Mesenchymal stem cell (in vitro differentiated cells and primary cell): ENCODE data around the gene BNC2.

Experiments
- DNase-seq: peaks from one replicate; pipeline ENCODE4 v3.0.0-alpha.2; 2013
- H2AFZ ChIP-seq: one replicate; pipeline ENCODE4 v1.6.1; 2013; ENCODE audit warnings: low read depth, mild to moderate bottlenecking, control low read depth, inconsistent platforms, low read length, moderate library complexity
- H2AK5ac ChIP-seq: 2 replicates; pipeline ENCODE4 v1.6.1; 2013; ENCODE audit warnings: low read length, moderate library complexity, mild to moderate bottlenecking, inconsistent platforms; ENCODE audit not compliant: severe bottlenecking
- H2BK120ac ChIP-seq: one replicate; pipeline ENCODE4 v1.6.1; 2013; ENCODE audit warnings: low read depth, mild to moderate bottlenecking, inconsistent platforms, low read length, moderate library complexity
- H2BK12ac ChIP-seq, 2 experiments: one replicate each; pipeline ENCODE4 v1.6.1; 2013; ENCODE audit warnings: inconsistent platforms in 2 of 2, low read length in 2 of 2, mild to moderate bottlenecking in 2 of 2, moderate library complexity in 2 of 2, control low read depth in 1 of 2
- H2BK15ac ChIP-seq: one replicate; pipeline ENCODE4 v1.6.1; 2013; ENCODE audit warnings: mild to moderate bottlenecking, low read depth, inconsistent platforms; ENCODE audit not compliant: poor library complexity, severe bottlenecking
- H2BK5ac ChIP-seq: 2 replicates; pipeline ENCODE4 v1.6.1; 2013; ENCODE audit warnings: low read depth, mild to moderate bottlenecking, low read length, control low read depth, inconsistent platforms; ENCODE audit not compliant: poor library complexity, severe bottlenecking
- H3K14ac ChIP-seq, 2 experiments: one replicate each; pipeline ENCODE4 v1.6.1; 2013; ENCODE audit warnings: inconsistent platforms in 2 of 2, low read length in 2 of 2, control low read depth in 1 of 2, mild to moderate bottlenecking in 1 of 2, moderate library complexity in 1 of 2
- H3K18ac ChIP-seq, 2 experiments: one replicate each; pipeline ENCODE4 v1.6.1; 2013; ENCODE audit warnings: inconsistent platforms in 2 of 2, low read length in 2 of 2, control low read depth in 1 of 2, low read depth in 1 of 2, mild to moderate bottlenecking in 1 of 2
- H3K23ac ChIP-seq, 2 experiments: one replicate each; pipeline ENCODE4 v1.6.1; 2013; ENCODE audit warnings: inconsistent platforms in 2 of 2, low read length in 2 of 2, mild to moderate bottlenecking in 2 of 2, moderate library complexity in 2 of 2, control low read depth in 1 of 2
- H3K27ac ChIP-seq: 2 replicates; pipeline ENCODE4 v1.5.1; 2013; ENCODE audit warnings: mild to moderate bottlenecking, moderate library complexity, low read length, control low read depth, inconsistent platforms; ENCODE audit not compliant: poor library complexity, severe bottlenecking
- H3K27me3 ChIP-seq, 2 experiments: 2 replicates each; pipeline versions ENCODE4 v1.6.1 to v1.7.0; 2013; ENCODE audit warnings: low read length in 2 of 2, mild to moderate bottlenecking in 2 of 2, moderate library complexity in 2 of 2, control low read depth in 1 of 2, inconsistent platforms in 1 of 2; ENCODE audit not compliant: control insufficient read depth in 1 of 2, insufficient read depth in 1 of 2
- H3K36me3 ChIP-seq, 2 experiments: 2 replicates each; pipeline versions ENCODE4 v1.6.1 to v1.7.0; 2013; ENCODE audit warnings: low read length in 2 of 2, control low read depth in 1 of 2, inconsistent platforms in 1 of 2, low read depth in 1 of 2, mild to moderate bottlenecking in 1 of 2; ENCODE audit not compliant: insufficient read depth in 2 of 2, control insufficient read depth in 1 of 2
- H3K4ac ChIP-seq, 2 experiments: one replicate each; pipeline ENCODE4 v1.6.1; 2013; ENCODE audit warnings: inconsistent platforms in 2 of 2, low read length in 2 of 2, mild to moderate bottlenecking in 2 of 2, moderate library complexity in 2 of 2, control low read depth in 1 of 2, low read depth in 1 of 2
- H3K4me1 ChIP-seq: 2 replicates; pipeline ENCODE4 v1.6.1; 2013; ENCODE audit warnings: low read depth, low read length, control low read depth; ENCODE audit not compliant: control insufficient read depth, insufficient read depth
- H3K4me2 ChIP-seq: 2 replicates; pipeline ENCODE4 v1.6.1; 2013; ENCODE audit warnings: low read length, mild to moderate bottlenecking, inconsistent platforms; ENCODE audit not compliant: poor library complexity, severe bottlenecking
- H3K4me3 ChIP-seq, 2 experiments: 2 replicates each; pipeline versions ENCODE4 v1.5.1 to v1.7.0; 2013; ENCODE audit warnings: low read length in 2 of 2, mild to moderate bottlenecking in 2 of 2, control low read depth in 1 of 2, low read depth in 1 of 2; ENCODE audit not compliant: insufficient read depth in 1 of 2
- H3K79me1 ChIP-seq: replicated peaks from 2 replicates; pipeline ENCODE4 v1.6.1; 2013; ENCODE audit warnings: mild to moderate bottlenecking, control low read depth, low read length, inconsistent platforms; ENCODE audit not compliant: poor library complexity, severe bottlenecking
- H3K9ac ChIP-seq: 2 replicates; pipeline ENCODE4 v1.7.0; 2013; ENCODE audit warnings: mild to moderate bottlenecking, low read length, moderate library complexity
- H3K9me3 ChIP-seq: 2 replicates; pipeline ENCODE4 v1.7.0; 2013; ENCODE audit warnings: mild to moderate bottlenecking, low read length; ENCODE audit not compliant: control insufficient read depth
- H4K8ac ChIP-seq: one replicate; pipeline ENCODE4 v1.6.1; 2013; ENCODE audit warnings: inconsistent platforms, mild to moderate bottlenecking, low read length, moderate library complexity
- H4K91ac ChIP-seq: one replicate; pipeline ENCODE4 v1.6.1; 2013; ENCODE audit warnings: mild to moderate bottlenecking, low read length, inconsistent platforms
- WGBS: methylation state at CpG from one replicate; pipeline ENCODE4 v1.1.7; 2013; ENCODE audit warnings: mixed read lengths; 5-methylcytosine and 5-hydroxymethylcytosine counted together

Gene BNC2

GRCh38 chr9:16434526-16434925 lies 435.9 kb downstream of the BNC2 start:
- no peak overlapping the region for H2BK12ac ChIP-seq
- peaks cover 35% of the 10 kb centered on the region for H3K79me1 ChIP-seq
- no peak overlapping the region for H3K4me3 ChIP-seq
- H3K14ac ChIP-seq: no peak overlapping the region
- no peaks in the 10 kb centered on the region for H3K27me3 ChIP-seq
- H3K4ac ChIP-seq: no peak overlapping the region
- H2AK5ac ChIP-seq: no peak overlapping the region
- no peak overlapping the region for H2BK15ac ChIP-seq
- no peak overlapping the region for H2AFZ ChIP-seq
- H3K4me1 ChIP-seq: no peaks in the 10 kb centered on the region
- WGBS: 86% methylated on average over 4 of the region's 6 CpGs
- H3K4me2 ChIP-seq: no peak overlapping the region
- H3K23ac ChIP-seq: no peak overlapping the region
- H3K27ac ChIP-seq: no peak overlapping the region
- no peak overlapping the region for H4K91ac ChIP-seq
- H3K18ac ChIP-seq: no peak overlapping the region
- no peak overlapping the region for H2BK5ac ChIP-seq
- H4K8ac ChIP-seq: no peak overlapping the region
- H3K9ac ChIP-seq: no peak overlapping the region
- H3K9me3 ChIP-seq: peaks cover 9% of the 10 kb centered on the region
- DNase-seq: no peak
- no peak overlapping the region for H2BK120ac ChIP-seq
- H3K36me3 ChIP-seq: peaks cover 22 to 88% of the 10 kb centered on the region in 2 experiments

GRCh38 chr9:16433494-16433893 lies 437.0 kb downstream of the BNC2 start:
- Histone ChIP-seq H2BK5ac (no peak overlapping the region), H3K27ac (no peak overlapping the region), H3K27me3 (no peaks in the 10 kb centered on the region), H3K18ac (no peak overlapping the region), H2BK15ac (no peak overlapping the region), H2AK5ac (no peak overlapping the region), H3K4ac (no peak overlapping the region), H2BK120ac (no peak overlapping the region), H4K8ac (no peak overlapping the region), H2BK12ac (no peak overlapping the region), H3K36me3 (peaks cover 22 to 93% of the 10 kb centered on the region in 2 experiments), H3K4me3 (no peak overlapping the region), H3K23ac (no peak overlapping the region), H3K14ac (no peak overlapping the region), H4K91ac (no peak overlapping the region), H3K9me3 (peaks cover 3% of the 10 kb centered on the region), H3K9ac (no peak overlapping the region), H3K4me2 (no peak overlapping the region), H2AFZ (no peak overlapping the region), H3K79me1 (peaks cover 31% of the 10 kb centered on the region), H3K4me1 (no peaks in the 10 kb centered on the region)
- no peak for DNase-seq
- 100% methylated on average over 3 of the region's 3 CpGs for WGBS

GRCh38 chr9:16431666-16432392 lies 438.6 kb downstream of the BNC2 start:
- H3K9ac ChIP-seq: no peak overlapping the region
- no peak overlapping the region for H3K4me3 ChIP-seq
- no peak overlapping the region for H4K8ac ChIP-seq
- H3K27me3 ChIP-seq: no peaks in the 10 kb centered on the region
- H3K9me3 ChIP-seq: no peaks in the 10 kb centered on the region
- DNase-seq: no peak
- H3K23ac ChIP-seq: no peak overlapping the region
- no peak overlapping the region for H3K4ac ChIP-seq
- H3K18ac ChIP-seq: no peak overlapping the region
- H3K4me2 ChIP-seq: no peak overlapping the region
- peaks cover 31% of the 10 kb centered on the region for H3K79me1 ChIP-seq
- WGBS: 86% methylated on average over 3 of the region's 3 CpGs
- no peaks in the 10 kb centered on the region for H3K4me1 ChIP-seq
- H3K14ac ChIP-seq: no peak overlapping the region
- peak overlapping the region; percentile 35 for H2AK5ac ChIP-seq
- no peak overlapping the region for H2BK5ac ChIP-seq
- no peak overlapping the region for H2BK15ac ChIP-seq
- H4K91ac ChIP-seq: no peak overlapping the region
- no peak overlapping the region for H2BK12ac ChIP-seq
- no peak overlapping the region for H3K27ac ChIP-seq
- H2BK120ac ChIP-seq: no peak overlapping the region
- no peak overlapping the region for H2AFZ ChIP-seq
- peaks cover 17 to 93% of the 10 kb centered on the region in 2 experiments for H3K36me3 ChIP-seq

GRCh38 chr9:16429671-16430070 lies 440.8 kb downstream of the BNC2 start:
- WGBS: 27% methylated on average over 5 of the region's 5 CpGs

More at GRCh38 chr9:16429671-16430070, 440.8 kb downstream of the BNC2 start:
- Histone ChIP-seq H3K27ac (peak overlapping the region; percentile 6), H3K14ac (no peak overlapping the region), H3K23ac (no peak overlapping the region), H2BK5ac (no peak overlapping the region), H3K4me3 (no peak overlapping the region), H2BK12ac (no peak overlapping the region), H3K4me2 (no peak overlapping the region), H4K91ac (no peak overlapping the region), H3K9ac (no peak overlapping the region), H3K79me1 (peaks cover 20% of the 10 kb centered on the region), H2BK120ac (no peak overlapping the region), H2BK15ac (no peak overlapping the region), H3K27me3 (no peaks in the 10 kb centered on the region), H2AK5ac (no peak overlapping the region), H3K9me3 (no peaks in the 10 kb centered on the region), H3K18ac (no peak overlapping the region), H3K4ac (no peak overlapping the region), H3K4me1 (peaks cover 3% of the 10 kb centered on the region), H3K36me3 (peaks cover 0 to 88% of the 10 kb centered on the region in 2 experiments), H4K8ac (no peak overlapping the region), H2AFZ (no peak overlapping the region)
- DNase-seq: peak; percentile 41
